Activated gamma-delta T cell (primary cell): Measurements from ENCODE around the gene ANTXR2.
"Not testable (repeated sequence)": the region's sequence is repeated elsewhere in the genome, so short reads cannot be mapped to it uniquely, and the experiment has no call there.

Experiments used
- DNase-seq: peaks from one replicate; lab custom pipeline; 2025; lab: John Stamatoyannopoulos, UW

The ANTXR2 gene

GRCh38 chr4:79918292-79918691, 154.7 kb downstream of the ANTXR2 start:
- DNase-seq = no peak

GRCh38 chr4:79917246-79917645, 155.8 kb downstream of the ANTXR2 start:
- no peak for DNase-seq

GRCh38 chr4:79915246-79915645, 157.8 kb downstream of the ANTXR2 start:
- DNase-seq = no peak

GRCh38 chr4:79913581-79913980, 159.4 kb downstream of the ANTXR2 start:
- DNase-seq = no peak

- DNase-seq = no peak
Measured at GRCh38 chr4:79907001-79907400, 166.0 kb downstream of the ANTXR2 start.

GRCh38 chr4:79906303-79906702, 166.7 kb downstream of the ANTXR2 start:
- DNase-seq = no peak

GRCh38 chr4:79905212-79905611, 167.8 kb downstream of the ANTXR2 start:
- no peak for DNase-seq

- no peak for DNase-seq
Measured at GRCh38 chr4:79904331-79904730, 168.7 kb downstream of the ANTXR2 start.

GRCh38 chr4:79900182-79900581, 172.8 kb downstream of the ANTXR2 start:
- DNase-seq = no peak

GRCh38 chr4:79899481-79899880, 173.5 kb downstream of the ANTXR2 start:
- no peak for DNase-seq

GRCh38 chr4:79898055-79898454, 175.0 kb downstream of the ANTXR2 start:
- DNase-seq = no peak

GRCh38 chr4:79897174-79897573, 175.9 kb downstream of the ANTXR2 start:
- DNase-seq = no peak

- no peak for DNase-seq
Measured at GRCh38 chr4:79893456-79893855, 179.6 kb downstream of the ANTXR2 start.

- not testable (repeated sequence) for DNase-seq
Measured at GRCh38 chr4:79889026-79889425, 184.0 kb downstream of the ANTXR2 start.

- no peak for DNase-seq
Measured at GRCh38 chr4:79886557-79886956, 186.5 kb downstream of the ANTXR2 start.

- no peak for DNase-seq
Measured at GRCh38 chr4:79886021-79886420, 187.0 kb downstream of the ANTXR2 start.

- DNase-seq = no peak
Measured at GRCh38 chr4:79883290-79883689, 189.7 kb downstream of the ANTXR2 start.

GRCh38 chr4:79882806-79883205, 190.2 kb downstream of the ANTXR2 start:
- no peak for DNase-seq

GRCh38 chr4:79881407-79881806, 191.6 kb downstream of the ANTXR2 start:
- no peak for DNase-seq

- no peak for DNase-seq
Measured at GRCh38 chr4:79877511-79877910, 195.5 kb downstream of the ANTXR2 start.

- DNase-seq = no peak
Measured at GRCh38 chr4:79875344-79875899, 197.6 kb downstream of the ANTXR2 start.

- DNase-seq = no peak
Measured at GRCh38 chr4:79874197-79874596, 198.8 kb downstream of the ANTXR2 start.

- DNase-seq = no peak
Measured at GRCh38 chr4:79872738-79873137, 200.3 kb downstream of the ANTXR2 start.

- DNase-seq = no peak
Measured at GRCh38 chr4:79871961-79872360, 201.1 kb downstream of the ANTXR2 start.
